Measurements from ENCODE around the gene XAB2.

XAB2 gene

GRCh38 chr19:7624810-7625209, 4.5 kb downstream of the XAB2 start:
- no peaks in the 10 kb centered on the region for H3K27me3 ChIP-seq (ENCODE audit: low read length)
- no peak for TF ChIP-seq EZH2phosphoT487 (conservative IDR thresholded peaks at IDR 0.05; ENCODE audit: low read length)
- no peaks in the 10 kb centered on the region for H3K36me3 ChIP-seq (ENCODE audit: low read length)
- no peak overlapping the region for H3K4me3 ChIP-seq (ENCODE audit: insufficient read depth, low read length, poor library complexity, severe bottlenecking)
- peaks cover 31% of the 10 kb centered on the region for H3K79me2 ChIP-seq (ENCODE audit: insufficient read depth, low read length)
- H3K9me3 ChIP-seq (ENCODE audit: insufficient read depth, low read length), result no peaks in the 10 kb centered on the region
- H4K20me1 ChIP-seq (ENCODE audit: low read depth, low read length), result no peaks in the 10 kb centered on the region
- H3K9me2 ChIP-seq (replicated peaks; ENCODE audit: insufficient read depth, low read length), result no peaks in the 10 kb centered on the region
- no peak overlapping the region for H2AFZ ChIP-seq (ENCODE audit: low read depth, low read length, severe bottlenecking)
- H3K9ac ChIP-seq (ENCODE audit: low read length), result no peak overlapping the region
- no peak overlapping the region for H3K4me2 ChIP-seq (ENCODE audit: low read depth, low read length, poor library complexity, severe bottlenecking)
- no peaks in the 10 kb centered on the region for H3F3A ChIP-seq (ENCODE audit: insufficient read depth)
- no peak overlapping the region for H3K27ac ChIP-seq (ENCODE audit: low read depth, low read length)

GRCh38 chr19:7623725-7624603, 5.4 kb downstream of the XAB2 start:
- no peak overlapping the region for H3K9ac ChIP-seq (ENCODE audit: low read length)
- H3K4me2 ChIP-seq (ENCODE audit: low read depth, low read length, poor library complexity, severe bottlenecking), result no peak overlapping the region
- H4K20me1 ChIP-seq (ENCODE audit: low read depth, low read length), result no peaks in the 10 kb centered on the region
- H3F3A ChIP-seq (ENCODE audit: insufficient read depth), result no peaks in the 10 kb centered on the region
- H3K27ac ChIP-seq (ENCODE audit: low read depth, low read length), result no peak overlapping the region
- no peaks in the 10 kb centered on the region for H3K27me3 ChIP-seq (ENCODE audit: low read length)
- no peaks in the 10 kb centered on the region for H3K9me3 ChIP-seq (ENCODE audit: insufficient read depth, low read length)
- H3K79me2 ChIP-seq (ENCODE audit: insufficient read depth, low read length), result peaks cover 25% of the 10 kb centered on the region
- no peaks in the 10 kb centered on the region for H3K36me3 ChIP-seq (ENCODE audit: low read length)
- no peak overlapping the region for H3K4me3 ChIP-seq (ENCODE audit: insufficient read depth, low read length, poor library complexity, severe bottlenecking)
- H3K9me2 ChIP-seq (replicated peaks; ENCODE audit: insufficient read depth, low read length), result no peaks in the 10 kb centered on the region
- no peak overlapping the region for H2AFZ ChIP-seq (ENCODE audit: low read depth, low read length, severe bottlenecking)
- TF ChIP-seq EZH2phosphoT487 (conservative IDR thresholded peaks at IDR 0.05; ENCODE audit: low read length) (no peak), CTCF (IDR thresholded peaks at IDR 0.05; ENCODE audit: insufficient read depth, low read length, poor library complexity, severe bottlenecking) (no peak)

GRCh38 chr19:7622933-7623685, 6.2 kb downstream of the XAB2 start:
- H3K36me3 ChIP-seq (ENCODE audit: low read length), result no peaks in the 10 kb centered on the region
- H3K4me2 ChIP-seq (ENCODE audit: low read depth, low read length, poor library complexity, severe bottlenecking), result no peak overlapping the region
- H3K27me3 ChIP-seq (ENCODE audit: low read length), result no peaks in the 10 kb centered on the region
- H3K27ac ChIP-seq (ENCODE audit: low read depth, low read length), result no peak overlapping the region
- H3K9ac ChIP-seq (ENCODE audit: low read length), result no peak overlapping the region
- H3K79me2 ChIP-seq (ENCODE audit: insufficient read depth, low read length), result peaks cover 17% of the 10 kb centered on the region
- H3K9me3 ChIP-seq (ENCODE audit: insufficient read depth, low read length), result no peaks in the 10 kb centered on the region
- H3K9me2 ChIP-seq (replicated peaks; ENCODE audit: insufficient read depth, low read length), result no peaks in the 10 kb centered on the region
- no peaks in the 10 kb centered on the region for H3F3A ChIP-seq (ENCODE audit: insufficient read depth)
- no peaks in the 10 kb centered on the region for H4K20me1 ChIP-seq (ENCODE audit: low read depth, low read length)
- H3K4me3 ChIP-seq (ENCODE audit: insufficient read depth, low read length, poor library complexity, severe bottlenecking), result no peak overlapping the region
- H2AFZ ChIP-seq (ENCODE audit: low read depth, low read length, severe bottlenecking), result no peak overlapping the region
- TF ChIP-seq CTCF (IDR thresholded peaks at IDR 0.05; ENCODE audit: insufficient read depth, low read length, poor library complexity, severe bottlenecking) (no peak), EZH2phosphoT487 (conservative IDR thresholded peaks at IDR 0.05; ENCODE audit: low read length) (no peak)
